GM18907 (cell line): ENCODE data around the gene NOP10.
"Not testable (repeated sequence)": the region's sequence is repeated elsewhere in the genome, so short reads cannot be mapped to it uniquely, and the experiment has no call there.

Source experiments
- ATAC-seq: cut with Tn5 transposase; IDR thresholded peaks from one replicate; pipeline ENCODE4 v1.9.1; 2021; ENCODE audit warnings: mild to moderate bottlenecking, moderate library complexity; ENCODE audit not compliant: unreplicated experiment

The NOP10 gene

DNA sequence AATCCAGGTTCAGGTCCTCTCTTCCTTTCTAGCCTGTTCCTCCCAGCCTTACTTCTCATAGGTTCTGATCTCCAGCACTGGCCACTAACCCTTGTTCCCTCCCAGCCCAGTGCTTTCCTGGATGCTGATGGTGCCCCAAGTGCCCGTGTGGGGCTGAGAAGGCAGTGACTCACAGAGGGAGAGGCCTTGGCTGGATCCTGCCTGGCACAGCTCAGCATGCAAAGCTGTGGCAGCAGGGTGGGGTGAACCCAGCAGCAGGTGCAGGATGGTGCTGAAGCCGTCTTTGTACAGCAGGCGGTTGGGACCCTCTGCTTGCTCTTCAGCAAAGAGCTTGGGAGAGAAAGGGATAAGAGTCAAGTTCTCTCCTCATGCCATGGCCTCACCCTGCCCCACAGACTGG lies 16.5 kb upstream of the NOP10 start:
- no peak for ATAC-seq

DNA sequence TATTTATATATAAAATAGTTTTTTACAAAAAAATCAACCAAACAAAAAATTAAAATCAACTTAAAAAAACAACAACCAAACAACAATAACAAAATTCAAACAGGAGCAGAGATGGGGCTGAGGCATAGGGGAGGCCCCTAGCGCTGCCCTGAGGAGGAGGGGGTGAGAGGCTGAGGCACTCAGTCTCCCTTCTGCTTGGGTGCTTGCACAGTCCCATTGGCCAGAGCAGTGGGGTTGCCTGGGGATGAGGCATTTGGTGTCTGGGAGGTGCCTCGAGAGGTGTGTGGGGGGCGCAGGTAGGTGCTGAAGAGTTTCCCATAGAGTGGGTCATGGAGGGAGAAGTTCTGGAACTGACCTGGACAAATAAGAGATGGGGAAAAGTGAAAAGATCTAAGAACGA lies 16.0 kb upstream of the NOP10 start:
- ATAC-seq = no peak

DNA sequence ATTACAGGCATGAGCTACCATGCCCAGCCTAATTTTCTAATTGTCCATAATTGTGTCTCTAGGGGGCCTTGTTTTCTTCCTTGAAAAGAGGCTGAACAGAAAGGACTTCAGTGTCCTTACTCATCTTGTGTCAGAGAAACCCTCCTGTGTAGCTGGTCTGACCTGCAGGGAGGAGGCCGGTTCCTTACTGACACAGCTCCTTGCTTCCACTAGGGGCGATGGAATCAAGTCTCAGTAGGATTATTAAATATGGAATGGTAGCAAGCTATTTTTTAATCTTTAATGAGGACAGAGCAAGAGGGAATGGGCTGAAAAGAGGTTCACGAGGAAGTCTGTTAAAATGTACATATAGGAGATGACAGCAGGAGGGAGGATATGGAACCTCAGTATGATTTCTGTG lies 15.4 kb upstream of the NOP10 start:
- ATAC-seq = no peak

DNA sequence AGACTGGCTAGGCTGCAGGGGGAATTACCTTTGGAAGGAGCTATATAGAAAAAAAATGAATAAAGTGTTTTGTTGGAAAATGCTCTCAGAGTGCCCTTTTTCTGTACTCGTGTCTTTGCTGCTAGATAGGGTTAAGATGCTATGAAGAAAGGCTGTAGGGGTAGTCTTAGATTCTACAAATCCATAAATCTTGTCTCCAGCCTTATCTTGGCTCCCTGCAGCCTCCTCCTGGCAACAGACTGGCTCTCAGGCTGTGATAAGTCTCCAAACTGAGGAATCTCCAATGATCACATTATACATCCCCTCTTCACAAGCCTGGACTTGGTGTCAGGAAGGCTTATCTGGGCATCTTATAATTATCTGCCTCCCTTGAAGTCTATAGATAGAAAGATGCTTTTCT lies 14.7 kb upstream of the NOP10 start:
- no peak for ATAC-seq

DNA sequence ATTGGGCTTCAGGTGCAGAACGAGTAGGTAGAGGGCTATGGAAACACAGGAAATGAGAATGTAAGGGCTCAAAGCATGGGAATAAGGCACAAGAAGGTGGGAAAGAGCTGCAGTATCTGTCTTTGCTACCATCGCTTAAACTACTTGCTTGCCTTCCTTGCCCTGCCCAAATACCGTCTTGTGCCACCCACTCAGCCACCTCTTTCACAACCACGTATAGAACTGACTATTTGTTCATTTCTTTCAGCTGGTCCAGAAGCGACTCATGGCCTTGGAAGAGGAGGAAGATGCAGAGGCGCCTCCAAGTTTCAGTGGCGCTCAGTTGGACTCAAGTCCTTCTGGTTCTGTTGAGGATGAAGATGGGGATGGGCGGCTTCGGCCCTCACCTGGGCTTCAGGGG lies 12.3 kb upstream of the NOP10 start:
- ATAC-seq = no peak

DNA sequence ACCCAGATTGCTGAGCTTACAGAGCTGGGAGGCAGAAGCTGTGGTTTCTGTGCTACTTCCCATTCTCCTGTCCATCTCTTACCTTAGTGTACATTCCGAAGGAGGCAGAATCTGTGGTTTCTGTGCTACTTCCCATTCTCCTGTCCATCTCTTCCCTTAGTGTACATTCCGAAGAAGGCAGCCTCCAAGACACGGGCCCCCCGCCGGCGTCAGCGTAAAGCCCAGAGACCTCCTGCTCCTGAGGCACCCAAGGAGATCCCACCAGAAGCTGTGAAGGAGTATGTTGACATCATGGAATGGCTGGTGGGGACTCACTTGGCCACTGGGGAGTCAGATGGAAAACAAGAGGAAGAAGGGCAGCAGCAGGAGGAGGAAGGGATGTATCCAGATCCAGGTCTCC lies 11.3 kb upstream of the NOP10 start:
- ATAC-seq = no peak

GRCh38 chr15:34353627-34354026 lies 10.7 kb upstream of the NOP10 start:
- ATAC-seq = no peak

DNA sequence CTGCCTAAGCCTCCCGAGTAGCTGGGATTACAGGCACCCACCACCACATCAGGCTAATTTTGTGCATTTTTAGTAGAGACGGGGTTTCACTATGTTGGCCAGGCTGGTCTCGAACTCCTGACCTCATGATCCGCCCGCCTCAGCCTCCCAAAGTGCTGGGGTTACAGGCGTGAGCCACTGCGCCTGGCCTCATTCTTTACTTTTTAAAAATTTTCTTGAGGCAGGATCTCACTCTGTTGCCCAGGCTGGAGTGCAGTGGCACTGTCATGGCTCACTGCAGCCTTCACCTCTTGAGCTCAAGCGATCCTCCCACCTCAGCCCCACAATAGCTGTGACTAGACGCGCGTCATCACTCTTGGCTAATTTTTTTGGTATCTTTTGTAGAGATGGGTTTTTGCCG lies 10.1 kb upstream of the NOP10 start:
- ATAC-seq = not testable (repeated sequence)

GRCh38 chr15:34349769-34350168 lies 6.8 kb upstream of the NOP10 start:
- ATAC-seq = no peak

DNA sequence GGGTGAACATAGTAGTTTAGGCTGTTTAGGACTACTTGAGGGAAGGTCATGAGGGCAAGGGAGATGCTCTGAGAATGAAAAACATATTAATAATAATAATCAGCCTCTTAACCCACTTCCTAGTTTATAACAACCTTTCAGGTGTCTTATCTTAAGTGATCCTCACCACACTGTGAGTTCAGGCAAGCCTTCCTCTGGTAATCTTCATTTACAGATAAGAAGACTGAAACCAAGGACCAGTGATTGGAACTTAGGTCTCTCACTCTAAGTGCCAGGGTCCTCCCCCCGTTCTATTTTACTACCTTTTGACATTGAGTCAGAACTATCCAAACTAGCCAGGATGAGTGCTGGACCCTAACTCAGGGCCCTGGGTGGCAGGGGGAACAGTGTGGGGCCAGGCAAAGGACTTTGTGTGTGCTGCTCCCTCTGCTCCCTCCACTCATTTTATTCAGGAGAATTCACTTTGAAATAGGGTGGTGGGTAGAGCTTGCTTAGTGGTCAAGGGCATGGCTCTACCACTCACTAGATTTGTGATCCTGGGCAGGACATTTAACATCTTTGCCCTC lies 5.9 kb upstream of the NOP10 start:
- no peak for ATAC-seq

DNA sequence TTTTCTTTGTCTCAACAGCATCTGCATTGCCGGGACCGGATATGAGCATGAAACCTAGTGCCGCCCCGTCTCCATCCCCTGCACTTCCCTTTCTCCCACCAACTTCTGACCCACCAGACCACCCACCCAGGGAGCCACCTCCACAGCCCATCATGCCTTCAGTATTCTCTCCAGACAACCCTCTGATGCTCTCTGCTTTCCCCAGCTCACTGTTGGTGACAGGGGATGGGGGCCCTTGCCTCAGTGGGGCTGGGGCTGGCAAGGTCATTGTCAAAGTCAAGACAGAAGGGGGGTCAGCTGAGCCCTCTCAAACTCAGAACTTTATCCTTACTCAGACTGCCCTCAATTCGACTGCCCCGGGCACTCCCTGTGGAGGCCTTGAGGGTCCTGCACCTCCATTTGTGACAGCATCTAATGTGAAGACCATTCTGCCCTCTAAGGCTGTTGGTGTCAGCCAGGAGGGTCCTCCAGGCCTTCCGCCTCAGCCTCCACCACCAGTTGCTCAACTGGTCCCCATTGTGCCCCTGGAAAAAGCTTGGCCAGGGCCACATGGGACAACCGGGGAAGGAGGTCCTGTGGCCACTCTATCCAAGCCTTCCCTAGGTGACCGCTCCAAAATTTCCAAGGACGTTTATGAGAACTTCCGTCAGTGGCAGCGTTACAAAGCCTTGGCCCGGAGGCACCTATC lies 5.2 kb upstream of the NOP10 start:
- ATAC-seq = no peak

GRCh38 chr15:34342213-34342736 lies 661 bp downstream of the NOP10 start:
- not testable (repeated sequence) for ATAC-seq

GRCh38 chr15:34341381-34342212 lies 1.3 kb downstream of the NOP10 start:
- ATAC-seq = no peak

DNA sequence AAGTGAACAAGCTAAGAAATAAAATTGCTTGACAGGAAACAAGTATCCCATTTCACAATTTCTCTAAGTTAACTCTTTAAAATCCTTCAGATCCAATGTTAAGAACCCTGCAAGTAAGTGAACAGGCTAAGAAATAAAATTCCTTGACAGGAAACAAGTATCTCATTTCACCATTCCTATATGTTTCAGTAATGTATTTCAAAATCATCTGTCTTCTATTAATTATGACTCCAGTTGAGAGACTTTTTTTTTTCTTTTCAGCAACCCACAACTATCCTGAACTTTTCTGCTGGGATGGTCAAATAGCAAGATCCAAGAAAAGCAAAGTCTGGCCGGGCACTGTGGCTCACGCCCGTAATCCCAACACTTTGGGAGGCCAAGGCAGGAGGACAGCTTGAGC lies 3.0 kb downstream of the NOP10 start:
- ATAC-seq = no peak

- no peak for ATAC-seq
Observed at GRCh38 chr15:34338347-34338746, 4.6 kb downstream of the NOP10 start.

DNA sequence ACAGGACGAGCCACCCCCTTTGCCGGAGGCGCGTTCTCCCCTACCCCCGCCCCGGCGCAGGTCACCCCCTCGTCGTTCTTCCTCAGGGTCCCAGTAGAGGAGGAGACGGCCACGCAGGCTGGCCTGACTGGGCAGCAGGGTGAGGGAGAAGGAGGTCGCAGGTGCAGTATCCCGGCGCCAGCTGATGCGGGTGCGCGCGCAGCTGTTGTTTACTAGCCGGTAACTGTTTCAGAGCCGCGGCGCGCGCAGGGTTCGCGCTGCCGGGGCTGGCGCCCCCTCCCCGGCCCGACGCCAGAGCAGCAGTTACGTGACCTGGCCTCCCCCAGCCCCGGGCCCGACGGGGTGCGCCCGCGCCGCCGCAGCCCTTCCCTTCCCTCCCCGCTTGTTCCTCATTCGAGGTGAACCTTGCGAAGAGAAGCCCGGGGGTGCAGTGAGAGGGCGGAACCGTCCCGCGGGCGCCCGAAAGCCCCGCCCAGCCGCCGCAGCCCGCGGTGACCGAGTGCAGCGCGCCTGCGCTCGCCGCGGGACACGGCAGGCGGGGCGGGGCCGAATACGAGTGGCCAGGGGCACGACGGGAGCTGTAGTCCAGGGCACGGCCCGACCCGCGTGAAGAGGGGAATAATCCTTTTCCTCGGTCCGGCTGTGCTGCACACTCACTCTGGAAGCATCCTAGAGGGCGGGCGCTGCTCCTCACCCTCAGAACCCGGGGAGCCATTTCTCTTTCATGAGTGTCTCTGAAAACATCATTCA lies 5.2 kb downstream of the NOP10 start, which contains the start of gene SLC12A6:
TSS of gene SLC12A6 (minus strand) at position 225 of the 750 bp plus-strand sequence. CDS start 1,101 bp downstream, outside the sequence.
- peak; percentile 82 for ATAC-seq

DNA sequence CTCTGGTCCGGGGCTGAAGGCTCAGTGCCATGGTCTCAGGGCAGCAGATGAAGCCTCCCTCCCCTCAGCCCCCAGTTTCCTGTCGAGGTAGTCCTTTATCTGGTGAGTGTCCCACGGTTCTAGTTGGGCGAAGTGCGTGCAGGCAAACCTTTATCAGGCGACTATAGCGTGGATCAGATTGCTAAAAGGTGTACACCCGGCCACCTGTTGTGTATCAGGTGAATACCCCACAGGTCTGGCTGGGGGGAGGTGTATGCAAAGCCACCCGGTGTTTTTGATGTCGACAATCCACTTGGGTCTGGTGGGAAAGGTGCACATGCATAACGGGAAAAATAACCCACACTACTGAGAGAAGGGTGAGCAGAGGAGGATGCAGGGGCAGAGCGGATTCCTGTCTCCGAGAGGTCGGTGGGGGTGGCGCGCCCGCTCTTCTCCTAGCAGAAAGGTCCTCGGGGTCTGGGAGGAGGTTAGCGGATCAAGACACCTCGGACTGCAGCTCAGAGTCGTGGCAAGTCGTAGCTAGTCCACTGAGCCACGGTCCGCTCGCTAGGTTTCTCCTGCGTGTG lies 5.9 kb downstream of the NOP10 start:
- peak; percentile 16 for ATAC-seq

GRCh38 chr15:34336231-34336990 lies 6.5 kb downstream of the NOP10 start:
- no peak for ATAC-seq

DNA sequence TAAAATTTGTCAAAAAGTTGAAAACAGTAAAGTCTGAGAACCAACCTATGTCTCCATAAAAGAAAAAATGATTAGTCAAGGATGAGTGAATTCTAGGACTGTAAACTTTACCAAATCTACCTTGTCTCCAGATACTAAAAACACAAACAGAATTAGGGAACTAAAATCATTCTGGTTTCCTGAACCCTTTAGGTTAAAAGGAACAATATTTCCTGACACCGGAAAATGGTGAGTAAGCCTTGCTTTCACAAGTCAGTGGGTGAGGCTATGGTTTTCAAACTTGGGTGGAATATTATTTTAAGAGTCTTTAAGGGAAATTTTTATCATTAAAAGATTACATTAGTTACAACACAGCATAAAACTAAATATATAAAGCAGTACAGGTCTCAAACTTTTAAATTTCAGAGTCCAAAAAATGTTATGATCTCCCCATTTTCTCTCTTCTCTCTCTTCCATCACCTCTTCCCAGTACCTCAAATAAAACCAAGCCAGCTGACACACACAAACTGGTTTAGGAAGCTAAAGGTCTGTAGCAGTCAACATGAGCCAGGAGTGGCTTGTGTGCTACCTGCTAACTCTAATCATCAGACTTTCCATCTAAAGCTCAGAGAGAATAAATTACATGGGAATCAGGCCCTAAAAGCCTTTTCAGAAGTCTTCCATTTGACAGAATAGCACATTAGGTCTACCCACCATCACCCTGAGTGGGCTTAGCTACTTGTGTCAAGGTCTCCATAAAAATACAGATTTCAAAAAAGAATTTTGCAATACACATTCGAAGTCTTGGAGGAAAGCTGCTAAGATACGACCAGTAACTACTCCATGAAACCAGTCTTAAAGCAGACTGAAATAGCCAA lies 7.5 kb downstream of the NOP10 start:
- no peak for ATAC-seq
